GM12878 (cell line): ENCODE results near the gene TXNL4A. TPM values are rescaled to one million over a fixed set of nuclear protein-coding genes. Genes with fewer than 3 reads are reported as not detected.

Source experiments
- CHD1 ChIP-seq: IDR thresholded peaks from 2 replicates; pipeline ENCODE4 v1.6.1; 2012; ENCODE audit warnings: low read depth, low read length, improper control_type of control experiment
- CREM ChIP-seq: IDR thresholded peaks from 2 replicates; pipeline ENCODE4 v1.6.1; 2014; ENCODE audit warnings: antibody characterized with exemption, low read depth
- MXI1 ChIP-seq: fragments of 150-350 bp; IDR thresholded peaks from 2 replicates; pipeline ENCODE4 v1.6.1; 2011; ENCODE audit warnings: low read depth, mild to moderate bottlenecking, inconsistent platforms, low read length, improper control_type of control experiment
- NKRF ChIP-seq: fragments of 450-650 bp; conservative IDR thresholded peaks from 2 replicates; pipeline ENCODE4 v1.6.1; 2017; ENCODE audit warnings: mild to moderate bottlenecking, moderate library complexity
- POLR2A ChIP-seq: IDR thresholded peaks from 2 replicates; pipeline ENCODE4 v1.6.1; 2011; ENCODE audit warnings: low read depth, mild to moderate bottlenecking, low read length
- RELA ChIP-seq: fragments of 450-650 bp; IDR thresholded peaks from 2 replicates; pipeline ENCODE4 v1.8.0; 2014; ENCODE audit warnings: borderline replicate concordance; ENCODE audit not compliant: partially characterized antibody
- SMAD5 ChIP-seq: IDR thresholded peaks from 2 replicates; pipeline ENCODE4 v1.6.1; 2016; ENCODE audit warnings: antibody characterized with exemption, low read depth
- SRF ChIP-seq, 2 experiments: IDR thresholded peaks; 2 replicates each; pipeline ENCODE4 v1.6.1; 2011; ENCODE audit warnings: low read depth in 2 of 2, low read length in 2 of 2, mild to moderate bottlenecking in 1 of 2, moderate library complexity in 1 of 2
- TCF12 ChIP-seq: IDR thresholded peaks from 2 replicates; pipeline ENCODE4 v1.6.1; 2011; ENCODE audit warnings: low read depth, mild to moderate bottlenecking, low read length
- TCF3 ChIP-seq: IDR thresholded peaks from 2 replicates; pipeline ENCODE4 v1.6.1; 2012; ENCODE audit warnings: low read depth, mild to moderate bottlenecking, low read length, borderline replicate concordance; ENCODE audit not compliant: insufficient read depth
- polyA plus RNA-seq, 11 experiments: library from polyadenylated mRNA; depleted of rRNA in 4 of 11; unstranded in 6 of 11; stranded (reverse) in 5 of 11; fragments of >200 nt; fragmentation: Nextera tagmentation in 4 of 11; fragmentation: Illumina TruSeq in 1 of 11; extraction: Ambion mirVana in 4 of 11; extraction: Trizol in 1 of 11; gene quantifications; 1 replicate in 1 of 11; 2 replicates in 10 of 11; pipeline versions ENCODE4 v1.2.1 to v1.2.3, GENCODE V29; 2011 to 2016; ENCODE audit warnings: inconsistent platforms in 2 of 11, missing spikeins in 2 of 11, low read depth in 1 of 11
- total RNA-seq, 4 experiments: library from RNA; depleted of rRNA in 3 of 4; stranded (reverse); fragments of >200 nt in 3 of 4; fragmentation: Illumina TruSeq in 1 of 4; extraction: Trizol in 1 of 4; gene quantifications; 2 replicates each; pipeline versions ENCODE4 v1.2.1 to v1.2.3, GENCODE V29; 2013 to 2021
- TF ChIP-seq, protein P1 (sequence below): fragments of 450-650 bp; formaldehyde crosslinking; IDR thresholded peaks from 2 replicates; pipeline ENCODE4 v1.4.0; 2022; ENCODE audit warnings: mild to moderate bottlenecking, moderate library complexity

Gene TXNL4A
- total and polyA plus RNA-seq, 10 of the 15 experiments (the other 5 are each of a cell fraction or from before 2014, with no cell fraction given), result 38.4 to 329 (median 128) TPM

- TF ChIP-seq CHD1, result no peak
- TF ChIP-seq CREM, result no peak
- no peak for TF ChIP-seq POLR2A
- TF ChIP-seq TCF3, result no peak
- TF ChIP-seq TCF12, result no peak
- TF ChIP-seq SRF (IDR thresholded peaks at IDR 0.05; ENCODE audit: low read depth in 2 of 2, low read length in 2 of 2), result no peak
- TF ChIP-seq MXI1, result no peak
- TF ChIP-seq, protein P1, sequence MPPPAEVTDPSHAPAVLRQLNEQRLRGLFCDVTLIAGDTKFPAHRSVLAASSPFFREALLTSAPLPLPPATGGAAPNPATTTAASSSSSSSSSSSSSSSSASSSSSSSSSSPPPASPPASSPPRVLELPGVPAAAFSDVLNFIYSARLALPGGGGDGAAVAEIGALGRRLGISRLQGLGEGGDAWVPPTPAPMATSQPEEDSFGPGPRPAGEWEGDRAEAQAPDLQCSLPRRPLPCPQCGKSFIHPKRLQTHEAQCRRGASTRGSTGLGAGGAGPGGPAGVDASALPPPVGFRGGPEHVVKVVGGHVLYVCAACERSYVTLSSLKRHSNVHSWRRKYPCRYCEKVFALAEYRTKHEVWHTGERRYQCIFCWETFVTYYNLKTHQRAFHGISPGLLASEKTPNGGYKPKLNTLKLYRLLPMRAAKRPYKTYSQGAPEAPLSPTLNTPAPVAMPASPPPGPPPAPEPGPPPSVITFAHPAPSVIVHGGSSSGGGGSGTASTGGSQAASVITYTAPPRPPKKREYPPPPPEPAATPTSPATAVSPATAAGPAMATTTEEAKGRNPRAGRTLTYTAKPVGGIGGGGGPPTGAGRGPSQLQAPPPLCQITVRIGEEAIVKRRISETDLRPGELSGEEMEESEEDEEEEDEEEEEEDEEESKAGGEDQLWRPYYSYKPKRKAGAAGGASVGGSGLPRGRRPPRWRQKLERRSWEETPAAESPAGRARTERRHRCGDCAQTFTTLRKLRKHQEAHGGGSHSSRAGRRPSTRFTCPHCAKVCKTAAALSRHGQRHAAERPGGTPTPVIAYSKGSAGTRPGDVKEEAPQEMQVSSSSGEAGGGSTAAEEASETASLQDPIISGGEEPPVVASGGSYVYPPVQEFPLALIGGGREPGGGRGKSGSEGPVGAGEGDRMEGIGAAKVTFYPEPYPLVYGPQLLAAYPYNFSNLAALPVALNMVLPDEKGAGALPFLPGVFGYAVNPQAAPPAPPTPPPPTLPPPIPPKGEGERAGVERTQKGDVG (CRISPR knock-in tag), result no peak
- TF ChIP-seq NKRF, result no peak
- TF ChIP-seq RELA, result no peak
- no peak for TF ChIP-seq SMAD5
Measured at GRCh38 chr18:79971211-79971952, 17.0 kb downstream of the TXNL4A start (continued).
